GM18907 (cell line): ENCODE data around the gene SPON1.

Experiments used
- ATAC-seq: cut with Tn5 transposase; IDR thresholded peaks from one replicate; pipeline ENCODE4 v1.9.1; 2021; ENCODE audit warnings: mild to moderate bottlenecking, moderate library complexity; ENCODE audit not compliant: unreplicated experiment

SPON1 gene

DNA sequence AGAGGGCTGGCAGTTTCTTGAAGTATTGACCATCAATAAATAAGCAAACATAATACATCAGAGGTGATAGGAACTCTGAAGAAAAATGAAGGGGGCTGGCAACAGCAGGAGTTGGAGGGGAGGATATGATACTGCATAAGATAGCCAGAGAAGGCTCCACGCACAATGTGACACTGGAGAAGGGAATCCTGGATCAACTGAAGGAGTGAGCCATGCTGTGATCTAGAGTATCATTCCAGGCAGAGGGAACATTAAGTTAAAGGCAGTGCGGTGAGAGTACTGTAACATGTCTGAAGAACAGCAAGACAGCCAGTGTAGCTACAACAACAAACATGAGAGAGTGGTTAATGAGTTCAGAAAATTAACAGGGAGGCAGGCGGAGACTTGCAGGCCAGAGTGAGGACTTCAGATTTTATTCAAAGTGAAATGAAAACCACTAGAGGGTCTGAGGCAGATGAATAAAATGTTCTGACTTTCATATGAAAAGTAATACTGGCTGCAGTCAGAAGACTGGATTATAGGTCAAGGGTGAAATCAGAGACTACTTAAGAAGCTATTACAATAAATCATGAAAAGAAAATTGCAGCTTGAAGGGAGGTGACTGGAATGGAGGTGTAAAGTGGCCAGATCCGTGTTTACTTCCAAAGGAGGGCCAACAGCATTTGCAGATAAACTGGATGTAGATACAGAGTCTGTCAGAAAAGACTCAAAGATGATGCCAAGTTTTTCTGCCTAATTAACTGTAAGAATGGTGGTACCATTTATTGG lies 347.1 kb downstream of the SPON1 start:
- peak; percentile 22 for ATAC-seq

DNA sequence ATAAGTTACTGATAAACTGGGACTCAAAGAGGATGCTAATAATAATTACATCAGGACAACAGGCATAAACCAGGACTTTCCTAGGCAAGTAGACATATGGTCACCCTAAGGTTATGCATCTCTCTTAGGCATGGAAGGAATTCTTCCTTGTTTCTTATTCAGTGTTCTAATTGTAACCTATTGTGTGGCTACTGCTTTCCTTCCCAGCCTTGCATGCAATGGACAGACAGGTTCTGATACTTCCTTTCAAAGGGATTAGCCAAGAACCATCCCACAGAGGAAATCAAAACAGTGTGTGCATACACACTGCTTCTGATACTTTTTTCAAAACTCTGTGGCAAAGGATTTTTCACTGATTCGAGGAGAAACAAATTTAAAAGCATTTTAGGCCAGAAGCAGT lies 348.2 kb downstream of the SPON1 start:
- ATAC-seq, result no peak

DNA sequence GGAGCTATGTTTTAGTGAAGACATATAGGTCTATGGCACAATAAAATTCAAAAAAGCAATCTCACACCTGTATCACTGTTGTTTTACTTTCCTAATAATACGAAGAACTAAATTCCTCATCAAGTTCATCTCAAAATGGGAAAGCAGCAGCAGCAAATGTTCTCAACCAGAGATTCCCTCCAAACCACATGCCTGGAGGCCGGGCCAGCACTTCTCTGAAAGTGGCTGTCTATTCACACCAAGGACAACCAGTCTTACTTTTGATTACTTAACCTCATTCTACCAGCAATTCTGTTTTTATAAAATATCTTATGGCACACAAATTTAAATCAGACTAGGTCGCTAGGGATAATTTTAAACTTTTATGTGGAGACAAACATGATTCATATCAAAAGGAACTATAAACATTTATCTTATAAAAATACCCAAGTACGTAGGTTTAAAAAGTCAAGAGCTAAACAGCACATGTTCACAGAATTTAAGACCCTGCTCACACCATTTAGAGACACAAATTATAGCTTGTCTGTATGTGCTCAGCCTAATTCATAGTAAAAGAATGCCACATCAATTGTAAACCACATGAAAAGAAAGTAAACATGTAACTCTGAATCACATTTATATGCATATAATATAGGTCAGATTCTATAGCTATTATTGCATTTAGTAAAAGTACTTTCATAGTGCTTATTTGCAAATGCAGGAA lies 350.4 kb downstream of the SPON1 start:
- ATAC-seq, result no peak

DNA sequence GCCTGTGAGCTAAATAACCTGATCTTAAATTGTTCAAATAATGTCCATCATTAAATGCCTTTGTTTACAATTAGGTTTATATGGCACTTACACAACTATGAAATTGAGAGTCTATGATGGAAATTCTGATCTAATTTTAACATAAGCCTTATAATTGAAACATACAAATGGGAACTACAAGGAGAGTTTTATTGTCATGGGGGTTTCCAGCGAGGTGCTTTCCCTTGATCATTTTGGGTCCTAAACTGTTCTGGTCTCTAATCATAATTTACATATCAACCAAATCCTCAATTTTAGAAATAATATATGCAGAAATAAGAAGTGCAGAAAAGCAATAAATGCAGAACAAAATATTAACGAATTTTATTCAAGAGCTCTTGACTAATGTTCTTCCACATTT lies 351.6 kb downstream of the SPON1 start:
- no peak for ATAC-seq

DNA sequence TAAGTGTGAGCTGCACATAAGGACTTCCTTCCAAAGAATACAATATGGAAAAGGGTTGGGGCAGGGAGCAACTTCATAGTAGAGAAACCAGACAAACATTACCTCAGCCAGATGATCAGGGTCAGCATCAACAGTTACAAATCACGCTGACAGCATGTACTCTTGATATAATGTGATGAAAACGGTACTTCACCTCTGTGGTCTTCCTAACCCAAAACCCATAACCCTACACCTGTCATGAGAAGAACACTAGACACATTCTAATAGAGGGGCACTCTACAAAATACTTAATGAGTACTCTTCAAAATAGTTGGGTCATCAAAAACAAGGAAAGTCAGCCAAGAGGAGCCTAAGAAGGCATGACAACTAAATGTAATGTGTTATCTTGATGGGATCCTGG lies 352.6 kb downstream of the SPON1 start:
- ATAC-seq, result peak; percentile 52
